GM18868 (cell line): Measurements from ENCODE around the gene FBXL7.

Source experiments
- ATAC-seq: cut with Tn5 transposase; IDR thresholded peaks from one replicate; pipeline ENCODE4 v1.9.1; 2021; ENCODE audit warnings: mild to moderate bottlenecking, moderate library complexity; ENCODE audit not compliant: unreplicated experiment

The FBXL7 gene

DNA sequence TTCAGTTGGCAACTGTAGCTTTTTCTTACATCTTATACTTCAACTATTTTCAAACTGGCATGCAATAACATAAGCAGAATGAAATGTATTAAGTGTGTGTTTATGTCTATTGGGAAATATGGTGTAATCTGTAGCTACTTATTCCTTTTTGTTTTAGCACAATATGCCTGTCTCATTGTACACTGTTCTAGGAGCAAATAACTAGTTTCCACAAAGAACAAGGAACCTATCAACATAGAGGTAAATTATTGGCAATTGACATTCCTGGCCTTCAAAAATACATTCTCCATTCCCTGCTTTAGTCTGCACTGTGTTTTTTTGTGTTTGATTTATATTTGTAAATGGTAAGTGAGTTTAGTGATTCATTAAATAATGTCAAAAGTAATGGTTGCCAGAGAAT lies 75.7 kb downstream of the FBXL7 start:
- no peak for ATAC-seq

GRCh38 chr5:15577132-15577531 lies 77.2 kb downstream of the FBXL7 start:
- ATAC-seq, result no peak

DNA sequence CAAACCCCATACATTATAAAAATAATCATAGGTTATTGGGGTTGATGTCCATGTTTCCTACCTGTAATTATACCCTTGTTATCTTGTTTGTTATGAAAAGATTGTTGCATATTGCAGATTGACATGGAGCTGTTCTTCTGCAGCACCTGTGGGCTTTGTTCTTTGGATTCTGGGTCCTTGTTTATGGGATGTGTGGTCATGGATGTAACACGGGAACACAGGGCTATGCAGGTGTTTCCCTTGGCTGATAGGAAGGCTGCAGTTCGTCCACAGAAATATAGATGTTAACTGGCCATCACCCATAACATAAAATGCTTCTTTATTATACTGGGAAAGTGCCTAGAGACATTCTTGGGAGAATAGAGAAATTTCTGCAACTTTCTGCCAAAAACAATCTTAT lies 77.9 kb downstream of the FBXL7 start:
- ATAC-seq, result no peak

DNA sequence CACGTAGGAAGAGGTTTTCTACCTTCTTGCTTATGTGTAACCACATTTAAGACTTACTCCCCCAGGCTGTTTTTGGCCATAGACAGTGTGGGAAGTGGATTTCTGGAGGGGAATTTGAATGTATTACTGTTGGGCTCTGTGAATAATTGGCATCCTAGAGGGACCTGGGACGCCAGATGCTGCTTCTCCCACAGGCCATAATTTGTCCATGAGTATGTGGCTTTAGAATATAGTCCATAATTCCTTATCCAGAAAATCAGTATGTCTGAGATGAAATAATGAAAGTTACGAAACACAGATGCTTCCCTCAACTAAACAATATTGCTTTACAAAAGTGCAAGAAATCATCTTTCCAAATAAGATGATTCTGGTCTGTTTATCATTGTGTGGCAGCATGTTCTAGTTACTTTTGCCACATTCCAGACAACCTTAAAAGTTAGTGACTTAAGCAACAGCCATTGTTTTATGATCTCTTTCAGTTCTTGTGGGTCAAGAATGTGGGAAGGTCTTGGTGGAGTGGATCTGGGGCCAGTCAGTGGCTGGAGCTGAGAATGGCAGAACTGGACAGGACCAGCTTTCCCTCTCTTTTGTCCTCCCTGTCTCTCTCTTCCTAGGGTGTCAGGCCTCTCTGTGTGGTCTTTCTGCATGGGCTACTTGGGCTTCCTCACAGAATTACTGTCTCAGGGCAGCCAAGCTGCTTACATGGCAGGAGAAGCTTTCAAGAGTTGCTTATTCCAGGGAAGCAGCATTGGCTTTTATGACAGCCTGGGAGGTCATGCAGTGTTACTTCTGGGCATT lies 79.4 kb downstream of the FBXL7 start:
- no peak for ATAC-seq

DNA sequence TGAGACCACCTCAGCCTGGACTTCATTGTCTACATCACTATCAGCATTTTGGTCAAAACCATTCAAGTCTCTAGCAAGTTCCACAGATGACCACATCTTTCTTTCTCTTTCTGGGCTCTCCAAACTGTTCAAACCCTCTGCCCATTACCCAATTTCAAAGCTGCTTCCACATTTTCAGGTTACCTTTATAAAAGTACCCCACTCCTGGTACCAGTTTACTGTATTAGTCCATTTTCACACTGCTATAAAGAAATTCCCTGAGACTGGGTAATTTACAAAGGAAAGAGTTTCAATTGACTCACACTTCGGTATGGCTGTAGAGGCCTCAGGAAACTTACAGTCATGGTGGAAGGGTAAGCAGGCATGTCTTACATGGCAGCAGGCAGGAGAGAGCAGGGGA lies 84.5 kb downstream of the FBXL7 start:
- ATAC-seq, result no peak

DNA sequence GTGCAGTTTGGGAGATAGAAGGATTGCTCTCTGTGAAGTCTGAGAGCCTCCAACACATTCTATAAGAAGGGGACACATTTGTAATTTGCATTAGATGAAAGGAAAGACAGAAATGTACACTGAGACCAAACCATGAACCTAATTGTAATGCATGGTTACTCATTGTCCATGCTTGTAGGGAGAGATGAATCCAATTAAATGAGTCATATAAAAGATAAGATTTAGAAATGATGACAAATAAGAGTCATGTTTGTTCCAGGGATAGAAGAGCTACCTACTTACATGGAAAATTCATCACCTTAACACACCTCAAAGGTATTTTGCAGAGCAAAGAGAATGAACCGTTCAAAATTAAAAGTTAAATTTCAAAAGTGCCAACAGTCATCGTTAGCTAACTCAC lies 85.1 kb downstream of the FBXL7 start:
- ATAC-seq, result no peak

DNA sequence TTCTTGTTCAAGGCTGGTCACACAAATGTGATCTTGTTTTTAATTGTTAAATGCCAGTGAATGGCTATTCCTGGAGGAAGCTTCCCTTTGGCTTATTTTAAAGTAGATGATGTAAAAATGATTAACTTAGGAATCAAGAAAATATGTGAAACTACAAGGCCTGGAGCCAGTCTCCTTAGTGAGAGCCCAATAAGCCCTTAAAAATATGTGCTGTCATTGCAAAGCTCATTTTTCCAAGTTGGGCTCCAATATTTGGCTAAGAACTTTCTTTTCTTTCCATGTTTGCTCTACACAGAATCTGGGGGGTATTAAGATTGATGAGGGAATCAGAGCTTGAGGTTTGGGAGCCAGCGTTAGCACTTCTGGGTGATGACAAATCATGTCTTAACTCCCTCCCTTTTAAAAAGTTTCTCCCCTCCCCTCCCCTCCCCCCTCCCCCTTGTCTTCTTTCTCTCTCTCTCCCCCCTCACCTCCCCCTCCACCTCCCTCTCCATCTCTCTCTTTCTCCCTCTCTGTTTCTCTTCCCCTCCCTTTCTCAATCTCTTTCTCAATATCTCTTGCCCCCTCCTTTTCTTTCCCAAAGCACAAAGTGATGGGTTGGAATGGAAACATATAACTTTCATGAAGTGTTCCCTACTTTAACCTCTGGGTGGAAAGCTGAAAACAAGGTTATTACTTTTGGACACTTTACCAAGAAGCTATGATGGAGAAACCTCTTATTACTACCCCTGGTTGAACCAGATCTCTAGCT lies 86.0 kb downstream of the FBXL7 start:
- ATAC-seq, result no peak

DNA sequence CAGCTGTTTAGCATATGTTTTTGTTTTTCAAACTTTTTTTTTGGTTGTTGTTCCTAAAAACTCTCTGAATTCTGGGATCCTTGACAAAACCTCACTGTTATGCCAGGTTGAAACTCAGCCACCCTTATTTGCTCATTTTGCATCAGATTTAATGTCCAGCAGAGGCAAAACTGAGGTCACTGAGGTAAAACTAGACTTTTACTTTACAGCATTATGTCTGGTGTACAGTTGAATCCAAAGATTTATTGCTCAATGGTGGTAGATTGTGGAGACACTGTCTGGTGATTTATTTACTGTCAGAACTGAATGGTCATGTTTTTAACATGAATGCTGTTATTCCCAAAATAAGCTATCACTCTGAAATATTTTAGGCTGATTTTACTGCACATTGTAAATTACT lies 87.9 kb downstream of the FBXL7 start:
- no peak for ATAC-seq

GRCh38 chr5:15592728-15593127 lies 92.7 kb downstream of the FBXL7 start:
- no peak for ATAC-seq

GRCh38 chr5:15594977-15595568 lies 95.1 kb downstream of the FBXL7 start:
- ATAC-seq, result no peak

GRCh38 chr5:15595929-15596328 lies 95.9 kb downstream of the FBXL7 start:
- no peak for ATAC-seq

GRCh38 chr5:15596936-15597335 lies 97.0 kb downstream of the FBXL7 start:
- no peak for ATAC-seq

- no peak for ATAC-seq
Measured at GRCh38 chr5:15597804-15598203, 97.8 kb downstream of the FBXL7 start.

DNA sequence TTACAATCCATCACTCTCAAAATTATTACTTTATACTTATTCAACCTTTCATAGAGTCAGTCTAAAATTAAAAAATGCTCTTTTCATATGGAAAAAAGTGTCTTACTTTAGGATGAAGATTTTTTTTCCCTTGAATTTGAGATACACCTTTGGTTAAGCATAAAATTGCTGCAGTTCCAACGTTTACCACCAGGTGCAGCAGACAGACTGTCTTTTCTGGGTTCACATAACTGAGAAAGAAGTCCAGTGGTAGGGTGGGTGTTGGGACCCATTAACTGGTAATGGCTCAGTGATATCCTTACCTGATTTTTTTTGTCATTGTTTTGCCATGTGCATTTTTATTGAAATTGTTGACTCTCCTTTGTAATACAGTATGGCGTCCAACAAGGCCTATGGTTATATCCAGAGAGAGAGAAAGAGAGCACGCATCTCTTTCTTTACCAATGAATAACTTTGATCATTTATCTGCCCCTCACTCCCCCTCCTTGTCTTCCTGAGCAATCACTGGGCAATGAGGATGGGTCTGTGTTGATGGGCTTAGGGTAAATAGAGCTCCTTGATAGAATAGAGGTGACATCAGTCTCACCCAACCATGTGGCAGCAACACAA lies 98.4 kb downstream of the FBXL7 start:
- peak; percentile 80 for ATAC-seq

DNA sequence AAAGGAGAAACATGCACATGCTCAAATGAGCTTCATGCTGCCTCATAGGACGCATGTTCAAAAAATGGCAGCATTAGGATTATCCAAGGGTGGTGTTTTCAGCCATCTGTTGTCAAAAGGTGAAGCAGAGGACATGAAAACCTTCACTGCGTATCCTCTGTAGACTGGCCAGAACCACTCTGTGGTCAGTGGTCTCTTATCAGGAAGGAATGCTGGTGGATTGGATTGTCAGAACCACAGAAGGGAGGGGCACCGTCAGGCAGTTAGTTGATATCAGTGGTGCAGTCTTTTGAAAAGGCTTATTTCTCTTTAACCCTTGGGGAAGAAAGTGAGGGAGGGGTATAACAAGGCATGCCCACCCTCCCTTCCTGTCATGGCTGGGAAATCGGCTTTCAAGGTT lies 100.1 kb downstream of the FBXL7 start:
- no peak for ATAC-seq

- no peak for ATAC-seq
Measured at GRCh38 chr5:15601274-15601673, 101.3 kb downstream of the FBXL7 start.

GRCh38 chr5:15601853-15602252 lies 101.9 kb downstream of the FBXL7 start:
- ATAC-seq, result no peak

GRCh38 chr5:15604986-15605385 lies 105.0 kb downstream of the FBXL7 start:
- no peak for ATAC-seq

GRCh38 chr5:15606197-15606596 lies 106.2 kb downstream of the FBXL7 start:
- ATAC-seq, result no peak

- ATAC-seq, result no peak
Measured at GRCh38 chr5:15607076-15607475, 107.1 kb downstream of the FBXL7 start.

GRCh38 chr5:15609076-15609725 lies 109.2 kb downstream of the FBXL7 start:
- ATAC-seq, result no peak
